NCI-H146 treated with DMSO at 0.1 percent for 48 hours (cell line): ENCODE data around the gene ARID5B.
A peak's percentile ranks its signal among the peaks of the same experiment; 100 is the strongest.

Experiments used
- DNase-seq: peaks from one replicate; lab custom pipeline; 2025; ENCODE audit not compliant: unreplicated experiment; lab: John Stamatoyannopoulos, UW

Gene ARID5B

DNA sequence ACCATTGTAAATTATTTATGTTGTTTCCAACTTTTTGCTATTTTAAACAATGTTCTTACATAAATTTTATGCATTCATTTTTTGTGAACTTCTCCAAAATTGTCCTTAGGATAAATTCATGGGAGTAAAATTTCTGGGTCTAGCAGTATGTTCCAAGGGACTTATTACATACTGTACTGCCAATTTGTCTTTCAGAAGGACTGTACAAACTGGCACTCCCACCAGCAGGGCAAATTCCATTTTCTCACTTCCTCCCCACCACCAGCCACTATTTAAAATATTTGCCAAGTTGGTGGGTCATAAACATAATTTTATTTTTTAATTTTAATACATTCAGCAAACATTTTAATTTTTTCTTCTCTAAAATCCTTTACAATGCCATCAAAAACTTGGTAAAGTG is 13.7 kb upstream of the ARID5B start:
- DNase-seq = no peak

DNA sequence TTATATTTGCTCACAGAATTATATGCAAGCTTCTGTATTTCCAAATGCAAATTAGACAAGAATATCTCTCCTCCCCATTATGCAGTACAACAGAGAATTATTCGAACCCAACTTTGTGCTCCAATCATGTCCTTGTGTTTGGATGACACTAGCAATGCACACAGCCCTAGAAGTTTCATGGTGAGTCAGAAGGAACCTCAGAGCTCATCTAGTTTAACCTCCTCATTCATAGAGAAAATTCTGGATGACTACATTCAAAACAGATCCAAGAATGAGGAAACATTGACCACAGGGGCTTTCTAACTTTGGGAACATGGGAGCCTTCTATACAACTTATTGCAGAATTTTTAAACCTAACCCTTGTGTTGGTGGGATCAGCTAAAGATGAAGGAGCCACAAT is 12.8 kb upstream of the ARID5B start:
- DNase-seq = no peak

DNA sequence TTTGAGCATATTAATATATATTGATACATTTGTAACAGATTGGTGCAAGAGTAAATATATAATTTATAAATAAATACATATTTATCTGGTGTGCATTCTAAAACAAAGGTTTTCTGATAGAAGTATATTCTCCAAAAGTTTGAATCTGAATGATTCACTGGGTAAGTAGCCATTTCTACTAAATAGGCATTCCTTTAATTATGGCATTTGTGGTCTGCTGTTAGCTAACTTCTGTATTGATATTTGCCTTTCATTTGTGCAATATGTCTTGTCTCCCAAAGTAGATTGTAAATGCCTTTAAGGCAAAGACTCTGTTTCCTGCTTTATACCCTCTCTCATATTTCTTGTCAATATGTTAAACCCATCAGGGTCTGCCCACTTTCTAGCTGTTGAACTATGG is 11.1 kb upstream of the ARID5B start:
- DNase-seq = no peak

DNA sequence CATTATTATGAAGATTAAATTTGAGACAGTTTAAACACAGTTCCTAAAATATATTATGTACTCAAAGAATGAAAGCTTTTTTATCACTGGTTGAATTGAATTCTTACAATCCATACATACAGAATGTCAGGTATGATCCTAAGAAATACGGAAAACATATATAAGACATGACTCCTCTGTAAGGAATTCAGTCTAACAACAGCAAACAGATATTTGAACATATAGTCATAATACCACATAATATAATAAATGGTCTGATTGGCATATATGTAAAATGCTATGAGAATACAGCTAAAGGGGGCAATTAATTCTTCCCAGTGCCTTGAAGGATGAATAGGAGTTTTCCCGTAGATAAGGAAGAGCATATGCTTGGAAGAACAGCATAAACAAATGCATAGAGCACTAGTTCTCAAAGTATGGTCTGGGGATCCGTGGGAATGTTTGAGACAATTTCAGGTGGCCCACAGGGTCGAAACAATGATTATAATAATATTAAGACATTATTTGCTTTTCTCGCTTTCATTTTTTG is 10.6 kb upstream of the ARID5B start:
- DNase-seq = no peak

DNA sequence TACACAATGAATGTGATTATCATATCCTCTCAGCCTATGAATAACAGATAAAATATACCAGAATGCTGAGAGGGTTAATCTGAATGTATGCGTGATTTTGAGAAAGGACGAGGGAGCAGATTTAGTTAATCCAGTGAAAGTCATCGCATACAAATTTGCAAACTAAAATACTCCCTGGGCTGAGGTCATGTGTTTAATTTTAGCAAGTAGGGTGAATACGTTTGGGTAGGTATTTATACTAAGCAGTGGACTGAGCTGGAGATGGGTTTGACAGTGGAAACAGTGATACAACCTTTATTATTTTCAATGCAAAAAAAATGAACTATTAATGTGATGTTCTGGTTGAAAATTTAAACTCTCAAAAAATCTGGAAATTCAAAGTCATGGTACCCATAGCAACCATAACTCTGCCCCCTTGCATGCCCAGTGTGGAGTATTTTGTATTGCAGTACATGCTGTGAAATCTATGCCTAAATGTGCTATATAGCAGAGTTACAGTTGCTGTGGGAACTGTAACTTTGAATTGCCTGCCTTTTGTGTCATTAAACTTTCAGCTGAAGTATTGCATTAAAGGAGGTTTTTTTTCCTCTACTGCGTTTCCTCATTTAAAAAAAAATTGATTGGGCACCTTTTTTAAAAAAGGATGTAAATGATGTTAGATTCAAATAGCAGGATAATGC is 9.5 kb upstream of the ARID5B start:
- DNase-seq = no peak

DNA sequence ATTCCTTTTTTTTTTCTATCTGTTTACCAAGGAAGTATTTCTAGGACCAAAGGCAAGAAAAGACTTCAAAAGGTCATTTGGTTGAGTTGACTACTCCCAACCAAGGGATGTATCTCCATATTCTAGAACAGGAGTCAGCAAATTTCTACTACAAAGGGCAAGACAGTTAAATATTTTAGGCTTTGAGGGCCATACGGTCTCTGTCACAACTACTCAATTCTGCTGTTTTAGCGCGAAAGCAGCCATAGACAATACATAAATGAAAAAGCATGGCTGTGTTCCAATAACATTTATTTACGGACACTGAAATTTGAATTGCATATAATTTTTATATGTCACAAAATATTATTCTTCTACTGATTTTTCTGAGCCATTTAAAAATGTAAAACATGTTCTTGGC is 8.5 kb upstream of the ARID5B start:
- DNase-seq = no peak

DNA sequence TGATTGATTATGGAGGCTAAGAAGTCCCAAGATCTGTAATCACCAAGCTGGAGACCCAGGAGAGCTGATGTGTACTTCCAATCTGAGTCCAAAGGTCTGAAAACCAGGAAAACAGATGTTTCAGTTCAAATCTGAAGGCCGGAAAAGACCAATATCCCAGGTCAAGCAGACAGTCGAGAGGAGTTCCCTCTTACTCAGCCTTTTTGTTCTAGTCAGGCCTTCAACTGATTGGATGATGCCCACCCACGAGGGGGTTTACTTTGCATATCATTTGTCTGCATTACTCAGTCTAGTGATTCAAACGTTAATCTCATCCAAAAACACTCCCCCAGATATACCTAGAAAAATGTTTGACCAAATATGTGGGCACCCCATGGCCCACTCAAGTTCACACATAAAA is 7.4 kb upstream of the ARID5B start:
- DNase-seq = no peak

DNA sequence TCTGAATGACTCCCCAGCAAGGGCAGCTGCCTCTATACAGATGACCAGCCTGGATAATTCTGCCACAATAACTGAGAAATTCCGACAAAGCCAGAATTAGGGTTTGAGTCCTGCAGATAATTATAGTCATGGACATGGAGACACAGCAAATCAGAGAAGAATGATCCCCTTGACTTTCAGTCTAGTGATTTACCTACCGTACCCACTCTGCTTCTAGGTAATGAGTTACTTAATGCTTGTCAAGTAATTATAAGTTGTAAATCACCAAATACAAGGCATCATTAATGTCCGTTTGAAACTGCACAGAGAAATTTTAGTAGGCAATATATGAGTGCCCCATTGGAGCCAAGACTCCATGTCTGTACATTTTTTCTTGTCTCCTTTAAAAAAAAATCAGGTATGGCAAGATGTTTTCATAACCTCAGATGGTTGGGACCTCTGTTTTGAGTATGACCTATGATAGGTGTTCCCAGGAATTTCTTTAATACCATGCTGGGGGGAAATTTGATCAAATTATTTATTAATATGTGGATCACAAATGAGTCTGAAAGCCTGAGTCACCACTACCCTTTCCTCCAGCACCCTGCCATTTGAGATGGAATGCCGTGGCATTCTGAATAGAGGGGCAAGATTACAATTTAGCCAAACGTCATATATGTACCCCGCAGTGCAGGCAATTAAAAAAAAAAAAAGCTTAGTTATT is 5.5 kb upstream of the ARID5B start:
- DNase-seq = no peak

DNA sequence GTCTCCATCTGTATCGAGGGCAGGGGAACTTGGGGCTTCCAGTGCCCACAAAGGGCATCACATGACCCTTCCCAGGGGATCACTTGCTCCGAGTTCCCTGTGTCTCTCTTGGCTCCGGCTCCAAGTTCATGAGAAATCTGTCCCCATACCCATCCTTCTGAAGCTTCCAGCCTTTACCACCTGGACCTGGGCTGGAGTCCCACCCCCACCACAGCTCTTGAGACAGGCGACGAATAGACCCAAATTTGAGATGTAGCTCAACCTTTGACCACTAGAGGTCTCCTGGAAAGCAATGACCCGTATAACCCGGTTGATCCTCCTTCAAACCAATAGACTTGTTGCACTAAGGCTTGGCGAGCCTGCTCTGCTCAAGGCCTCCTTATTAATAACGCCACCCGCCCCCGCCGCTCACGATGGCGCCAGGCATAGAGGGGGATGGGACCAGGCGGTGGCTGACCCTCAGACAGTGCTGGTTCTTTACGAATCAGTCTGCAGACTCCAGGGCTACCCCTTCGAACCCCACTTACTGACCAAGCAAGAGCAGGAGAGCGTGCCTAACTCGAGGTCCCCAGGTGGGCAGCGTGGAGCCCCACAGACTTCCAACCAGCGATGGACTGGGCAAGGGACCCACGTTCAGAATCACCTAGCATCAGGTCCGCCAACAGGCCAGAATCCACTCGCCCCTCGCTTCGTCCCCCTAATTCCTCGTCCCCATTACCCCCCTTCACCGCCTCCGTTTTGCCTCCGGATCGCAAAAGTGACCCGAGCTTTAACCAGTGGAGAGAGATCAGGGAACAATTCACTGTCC is 4.4 kb upstream of the ARID5B start:
- peak; percentile 77 for DNase-seq

DNA sequence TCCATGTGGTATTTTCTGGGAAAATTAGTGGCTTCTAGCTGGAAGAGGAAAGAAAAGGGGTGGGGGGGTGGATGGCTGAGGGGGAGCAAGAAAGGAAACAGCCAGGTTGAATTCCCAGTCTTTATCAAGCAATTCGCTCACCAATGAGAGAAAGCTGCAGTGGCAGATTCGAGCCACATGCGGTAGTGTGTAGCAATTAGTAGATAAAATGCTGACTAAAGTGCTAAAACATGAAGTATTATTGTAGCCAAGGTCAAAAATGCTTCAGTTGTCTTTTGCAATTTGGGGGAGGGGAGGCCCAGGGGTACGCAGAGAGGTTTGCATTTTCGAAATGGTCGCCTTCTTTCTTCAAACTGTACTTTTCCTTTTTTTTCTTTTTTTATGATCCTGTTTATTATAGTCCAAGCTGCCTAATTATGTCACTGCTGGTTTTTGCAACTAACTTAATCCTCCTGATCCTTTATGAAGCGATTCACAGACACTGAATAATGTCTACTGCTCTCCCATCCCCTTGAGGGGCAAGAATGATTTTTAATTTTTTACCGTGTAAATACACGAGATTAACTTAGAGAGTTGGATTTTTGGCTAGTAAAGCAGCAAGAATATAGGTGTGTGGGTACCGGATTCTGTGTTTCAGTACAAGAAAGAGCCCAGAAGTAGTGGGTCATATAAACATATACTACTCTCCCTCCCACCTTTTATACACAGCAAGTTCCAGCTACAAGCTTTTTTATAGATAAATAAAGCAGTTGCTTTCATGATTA is 3.6 kb upstream of the ARID5B start:
- DNase-seq = peak; percentile 20

DNA sequence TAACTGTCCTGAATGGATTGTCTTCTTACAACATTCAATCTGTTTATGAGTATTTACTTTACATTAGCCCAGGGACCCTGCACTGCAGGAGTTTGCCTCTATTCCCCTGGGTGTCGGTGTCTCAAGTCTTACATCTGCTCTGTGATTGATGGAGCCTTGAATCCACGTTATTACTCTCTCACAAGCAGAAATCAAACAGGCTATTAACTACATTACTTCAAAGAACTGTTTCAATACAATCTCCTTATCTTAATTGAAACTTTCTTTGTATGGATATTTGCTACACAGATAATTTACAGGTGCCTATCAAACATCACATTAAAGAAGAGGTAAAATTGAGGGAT is 3.1 kb upstream of the ARID5B start:
- DNase-seq = peak; percentile 53

DNA sequence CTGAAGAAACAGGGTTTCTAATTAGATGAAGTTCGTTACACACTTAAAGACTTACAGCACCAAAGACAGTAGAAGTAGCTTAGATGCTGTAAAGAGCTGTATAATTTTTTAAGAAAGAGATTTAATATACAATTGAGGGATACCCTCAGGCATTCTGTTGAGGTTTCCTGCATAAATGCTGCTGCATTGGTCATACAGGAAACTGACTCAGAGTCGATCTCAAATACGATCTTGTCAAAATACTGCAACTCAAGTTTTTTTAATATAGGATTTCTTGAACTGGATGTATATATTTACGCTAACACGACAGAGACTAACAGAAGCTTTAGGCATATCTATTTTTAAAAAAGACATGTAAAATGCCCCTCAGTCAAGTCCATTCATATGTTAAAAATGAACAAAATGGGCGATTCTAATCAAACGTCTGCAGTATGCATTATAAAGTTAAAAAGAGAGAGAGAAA is 2.4 kb upstream of the ARID5B start:
- peak; percentile 41 for DNase-seq

DNA sequence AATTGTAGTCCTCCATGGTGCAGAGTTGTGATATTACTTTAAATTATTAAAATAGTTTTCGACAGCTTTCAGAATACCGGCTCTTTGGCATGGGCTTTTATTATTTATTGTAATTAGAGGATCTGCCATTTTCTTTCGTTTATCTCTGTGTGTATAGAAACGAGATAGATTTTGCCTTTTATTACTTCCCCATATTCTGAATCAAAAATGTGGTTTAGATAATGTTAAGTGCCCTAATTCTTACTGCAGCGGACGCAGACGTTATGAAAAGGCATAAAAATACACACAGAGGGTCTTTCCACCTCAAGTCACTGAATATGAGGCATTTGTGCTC is 1.9 kb upstream of the ARID5B start:
- no peak for DNase-seq

DNA sequence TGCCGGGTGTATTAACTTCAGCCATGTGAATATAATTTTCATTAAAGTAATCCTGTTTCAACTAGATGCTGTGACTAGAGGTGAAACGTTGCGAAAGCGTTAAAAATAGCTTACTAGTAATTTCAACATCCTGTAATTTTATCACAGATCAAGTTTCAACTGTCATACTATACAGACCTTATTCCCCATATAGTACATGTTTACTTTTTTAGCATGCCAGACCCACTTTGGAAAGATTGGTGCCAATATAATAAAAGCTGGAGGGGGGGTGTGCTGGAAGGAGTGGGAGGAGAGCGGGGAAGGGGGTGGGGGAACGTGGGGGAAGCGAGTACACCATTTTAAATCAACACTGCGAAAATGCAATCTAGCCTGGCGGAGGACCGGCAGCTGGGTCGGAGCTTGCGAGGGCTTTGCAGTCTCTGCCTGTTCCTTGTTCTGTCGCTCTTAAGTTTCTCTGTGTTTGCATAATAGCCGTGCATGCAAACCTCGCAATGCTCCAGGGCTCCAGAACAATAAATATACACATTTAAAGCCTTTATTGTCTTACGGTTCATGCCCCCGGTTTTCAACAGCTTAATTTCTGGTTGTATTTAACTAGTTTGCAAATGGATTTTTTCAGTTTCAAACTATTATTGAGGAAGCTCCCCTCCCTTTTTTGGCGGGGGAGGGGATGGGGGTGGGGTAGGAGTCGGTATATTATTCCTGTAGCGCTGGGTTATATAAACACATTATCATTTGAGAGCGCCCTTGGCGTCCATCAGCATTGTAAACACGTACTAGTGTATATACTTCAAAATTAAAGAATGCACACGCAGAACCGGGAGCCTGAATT is 1.3 kb upstream of the ARID5B start:
- peak; percentile 83 for DNase-seq

DNA sequence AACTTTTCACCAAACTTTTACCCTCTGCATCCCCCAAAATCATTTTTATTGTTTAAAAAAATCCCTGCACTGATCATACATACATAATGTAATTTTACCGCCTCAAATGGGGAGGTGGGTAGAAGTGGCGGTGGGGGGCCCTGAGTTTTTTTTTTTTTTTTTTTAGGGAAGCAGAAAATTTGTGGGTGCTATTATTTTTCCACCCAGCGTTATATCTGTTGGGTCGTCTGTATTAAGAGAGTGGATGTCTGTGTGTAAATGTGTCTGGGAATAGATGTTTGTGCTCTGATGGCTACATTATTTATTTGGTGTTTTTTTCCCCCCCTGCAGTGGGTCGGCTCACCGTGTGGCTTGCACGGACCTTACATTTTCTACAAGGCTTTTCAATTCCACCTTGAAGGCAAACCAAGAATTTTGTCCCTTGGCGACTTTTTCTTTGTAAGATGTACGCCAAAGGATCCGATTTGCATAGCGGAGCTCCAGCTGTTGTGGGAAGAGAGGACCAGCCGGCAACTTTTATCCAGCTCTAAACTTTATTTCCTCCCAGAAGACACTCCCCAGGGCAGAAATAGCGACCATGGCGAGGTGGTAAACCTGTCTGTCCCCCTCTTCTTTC is 438 bp downstream of the ARID5B start:
- peak; percentile 42 for DNase-seq

DNA sequence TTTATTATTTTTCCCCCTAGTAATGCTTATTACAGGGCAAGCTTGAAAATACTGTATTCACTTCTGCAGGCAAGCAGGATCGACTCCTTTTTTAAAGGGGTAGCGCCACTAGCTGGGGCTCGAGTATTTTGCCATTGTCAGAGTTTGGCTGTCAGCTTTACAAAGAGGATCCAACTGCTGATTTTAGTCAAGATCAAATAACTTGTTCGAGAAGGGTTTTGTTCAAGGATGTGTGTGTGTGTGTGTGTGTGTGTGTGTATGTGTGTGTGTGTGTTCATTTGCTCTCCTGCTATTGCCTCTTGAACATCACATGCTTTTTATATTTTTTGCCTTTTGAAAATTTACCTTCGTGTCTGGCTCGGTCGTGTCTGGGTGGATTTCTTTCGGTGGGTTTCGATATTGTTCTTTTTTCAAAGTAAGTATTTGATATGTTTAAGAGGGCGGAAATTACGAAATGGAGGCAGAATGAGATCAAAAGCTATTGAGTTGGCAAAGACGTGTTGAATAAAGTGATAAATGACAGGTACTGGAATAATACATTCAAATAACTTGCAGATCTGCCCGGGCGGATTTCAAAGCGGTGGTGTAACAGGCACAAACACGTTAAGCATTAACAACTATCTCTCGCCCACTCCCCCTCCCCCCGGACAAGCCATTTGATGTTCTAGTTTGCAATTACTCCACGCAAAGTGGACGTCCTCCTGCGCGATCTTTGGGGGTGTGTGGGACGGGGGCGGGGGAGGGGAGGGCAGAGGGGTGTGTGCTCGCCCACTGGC is 1.1 kb downstream of the ARID5B start:
- peak; percentile 42 for DNase-seq

DNA sequence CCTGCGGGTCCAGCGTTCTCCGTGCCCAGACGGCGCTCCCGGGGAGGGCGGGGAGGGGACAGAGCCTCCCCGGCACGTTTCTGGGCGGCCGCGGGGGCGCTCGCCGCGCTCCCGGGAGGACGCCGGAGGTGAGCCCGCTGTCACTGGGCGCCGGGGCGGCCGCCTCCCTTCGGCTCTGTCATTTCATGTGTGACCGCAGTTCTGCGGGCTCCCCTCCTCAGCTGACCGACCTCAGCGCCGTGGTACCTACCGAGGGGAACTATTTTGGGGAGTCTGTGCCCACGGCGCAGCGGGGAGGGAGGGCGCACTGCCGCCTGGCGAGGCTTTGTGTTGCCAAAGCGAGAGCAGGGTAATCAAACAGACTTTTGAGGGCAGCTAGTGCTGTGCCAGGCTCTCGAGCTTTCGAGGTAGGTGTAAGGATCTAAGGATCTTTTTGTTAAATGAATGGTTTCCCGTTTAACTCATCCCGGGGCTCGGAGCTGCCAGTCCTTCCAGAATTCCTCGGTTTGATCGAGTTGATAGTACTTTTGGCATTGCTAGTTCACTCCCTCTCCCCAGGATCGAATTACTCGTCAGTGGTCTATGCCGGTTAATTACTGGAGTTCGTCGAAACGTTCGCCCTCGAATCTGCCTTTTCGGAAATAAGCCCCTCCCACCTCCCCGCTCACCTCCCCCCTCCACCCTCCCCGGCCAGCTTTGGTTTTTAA is 1.9 kb downstream of the ARID5B start:
- peak; percentile 75 for DNase-seq

DNA sequence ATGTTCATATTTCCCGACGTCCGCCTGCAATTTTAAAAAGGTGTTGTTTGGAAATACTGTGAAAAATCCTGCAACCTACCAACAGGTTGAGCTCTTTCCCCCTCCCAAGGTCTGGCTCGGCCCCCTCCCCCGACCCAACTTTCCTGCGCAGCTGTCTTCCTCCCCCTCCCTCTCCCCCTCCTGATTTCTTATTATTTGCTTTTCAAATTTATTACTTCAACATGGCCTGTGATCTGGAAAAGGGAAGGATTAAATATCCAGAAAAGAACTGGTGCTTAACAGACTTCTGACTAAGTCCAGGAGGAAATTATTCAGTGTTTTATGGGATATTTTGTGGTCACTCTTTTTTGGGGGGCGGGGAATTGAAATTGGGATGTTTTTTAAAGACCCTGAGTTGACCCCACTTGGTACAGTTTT is 2.4 kb downstream of the ARID5B start:
- DNase-seq = peak; percentile 75
